GM12864 (cell line): ENCODE data around the gene TCEA3.

Experiments
- DNase-seq: peaks from one replicate; pipeline ENCODE4 v3.0.0-alpha.2; 2011; ENCODE audit warnings: low read depth
- H3K4me3 ChIP-seq: 2 replicates; pipeline ENCODE4 v1.5.1; 2011; ENCODE audit warnings: mild to moderate bottlenecking, low read depth, low read length, control low read depth
- CTCF ChIP-seq: IDR thresholded peaks from 2 replicates; pipeline ENCODE4 v1.5.1; 2011; ENCODE audit warnings: low read depth, mild to moderate bottlenecking, moderate library complexity, low read length, control low read depth, inconsistent platforms; ENCODE audit errors: missing control alignments

TCEA3 gene

DNA sequence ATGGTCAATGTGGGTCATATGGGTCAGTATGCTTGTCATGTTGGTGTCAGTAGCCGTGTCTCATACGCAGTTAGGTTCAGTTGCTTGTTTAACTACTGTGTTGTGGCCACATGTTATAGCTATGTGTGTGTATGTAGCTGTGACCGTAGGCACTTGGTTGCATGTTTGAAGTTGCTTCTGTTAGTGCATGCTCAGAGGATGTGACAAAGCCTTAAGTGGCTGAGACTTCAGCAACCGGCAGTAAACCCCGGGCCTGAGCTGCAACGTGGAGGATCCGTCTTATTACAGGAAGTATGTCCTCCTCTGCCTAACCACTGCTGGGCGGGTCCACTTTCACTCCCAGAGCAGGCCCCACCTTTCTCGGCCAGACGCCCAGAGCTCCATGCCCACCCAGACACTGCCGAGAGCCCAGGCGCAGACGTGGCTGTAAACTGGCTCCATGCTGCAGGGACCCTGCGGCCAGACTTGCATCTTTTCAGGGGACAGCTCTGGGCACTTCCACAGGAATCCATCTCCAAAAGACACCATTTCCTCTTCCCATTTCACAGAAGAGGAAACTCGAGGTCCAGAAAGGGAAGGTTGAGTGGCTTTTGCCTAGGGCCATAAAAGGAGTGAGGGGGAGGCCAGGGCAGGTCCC lies 2.2 kb downstream of the TCEA3 start:
- DNase-seq: no peak
- TF ChIP-seq CTCF: no peak
- no peak overlapping the region for H3K4me3 ChIP-seq

- DNase-seq: no peak
- H3K4me3 ChIP-seq: no peak overlapping the region
- no peak for TF ChIP-seq CTCF
Observed at GRCh38 chr1:23421753-23422240, 2.8 kb downstream of the TCEA3 start.

DNA sequence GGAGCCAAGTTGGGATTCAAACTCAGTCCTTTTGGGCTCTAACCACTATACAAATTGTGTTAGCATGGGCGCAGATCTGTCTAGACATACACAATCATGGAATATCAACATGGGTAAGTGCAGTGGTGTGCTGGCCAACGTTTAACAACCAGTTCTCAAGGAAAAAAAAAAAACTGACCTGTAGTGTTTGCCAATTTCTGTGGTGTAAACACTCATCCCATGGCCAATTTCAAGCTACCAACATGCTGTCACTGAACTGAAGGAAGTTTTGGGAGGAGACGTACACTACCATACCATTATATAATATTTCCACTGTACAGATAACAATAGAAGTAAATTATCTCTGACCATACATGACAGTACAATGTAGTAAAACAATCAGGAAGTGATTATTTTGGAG lies 3.2 kb downstream of the TCEA3 start:
- DNase-seq: no peak
- no peak overlapping the region for H3K4me3 ChIP-seq
- no peak for TF ChIP-seq CTCF

- TF ChIP-seq CTCF: no peak
- H3K4me3 ChIP-seq: no peak overlapping the region
- DNase-seq: no peak
Observed at GRCh38 chr1:23420778-23421177, 3.8 kb downstream of the TCEA3 start.

GRCh38 chr1:23419180-23419579 lies 5.4 kb downstream of the TCEA3 start:
- no peak overlapping the region for H3K4me3 ChIP-seq
- no peak for TF ChIP-seq CTCF
- DNase-seq: no peak

DNA sequence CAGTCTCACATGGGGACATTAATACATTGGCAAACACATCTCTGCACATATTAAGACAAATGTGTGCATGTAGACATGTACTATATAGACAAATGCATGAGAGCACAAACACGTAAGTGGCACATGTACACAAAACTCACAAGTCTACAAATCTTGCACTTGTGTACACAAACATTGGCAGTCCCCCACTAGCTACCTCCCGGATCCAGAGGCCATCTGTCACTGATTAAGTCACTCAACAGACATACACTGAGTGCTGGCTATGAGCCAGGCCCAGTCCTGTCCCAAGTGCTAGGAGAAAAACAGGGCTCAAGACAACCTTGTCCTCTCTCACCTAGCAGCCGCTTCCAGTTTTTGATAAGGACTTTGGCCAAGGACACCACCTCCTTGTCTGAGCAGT lies 7.0 kb downstream of the TCEA3 start:
- no peak for DNase-seq
- no peak for TF ChIP-seq CTCF
- H3K4me3 ChIP-seq: no peak overlapping the region

DNA sequence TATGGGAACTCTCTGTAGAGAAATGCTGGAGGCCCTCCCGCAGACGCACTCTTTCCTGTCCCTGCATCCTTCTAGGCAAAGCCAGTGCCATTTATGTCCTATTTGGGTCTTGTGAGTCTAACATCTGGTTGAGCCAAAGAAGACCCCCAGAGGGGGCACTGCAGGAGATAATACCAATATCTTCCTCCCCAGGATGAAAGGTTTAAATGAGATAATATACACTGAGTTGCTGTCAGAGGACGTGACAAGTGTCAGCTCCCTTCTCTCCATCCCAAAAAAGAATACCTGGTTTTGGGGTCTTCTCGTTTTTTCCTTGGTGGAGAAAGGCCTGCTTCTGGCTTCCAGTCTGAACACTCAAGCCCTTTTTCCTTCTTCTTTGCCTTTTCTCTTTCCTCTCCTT lies 7.6 kb downstream of the TCEA3 start:
- no peak for TF ChIP-seq CTCF
- no peak overlapping the region for H3K4me3 ChIP-seq
- no peak for DNase-seq
